Measurements from ENCODE around the gene TPPP2. TPM values are rescaled to one million over a fixed set of nuclear protein-coding genes. Genes with fewer than 3 reads are reported as not detected.
"Not testable (repeated sequence)": the region's sequence is repeated elsewhere in the genome, so short reads cannot be mapped to it uniquely, and the experiment has no call there.

The TPPP2 gene
- not detected for polyA plus RNA-seq

GRCh38 chr14:21029917-21030316 lies at the start of gene TPPP2:
TPPP2 (plus strand) TSS chr14:21030217; CDS start chr14:21030582, 365 bp downstream.
- H3K4me1 Mint-ChIP-seq, result no peaks in the 10 kb centered on the region
- peaks cover 1 to 3% (median 2%) of the 10 kb centered on the region in 3 donors for H3K27me3 Mint-ChIP-seq (ENCODE audit: low read depth in 3 of 3)
- H3K27ac Mint-ChIP-seq, result no peak within 1 kb of the TSS
- DNase-seq, result no peak
- no peaks in the 10 kb centered on the region for H3K36me3 Mint-ChIP-seq
- no peaks in the 10 kb centered on the region for H3K9me3 Mint-ChIP-seq
- H3K4me3 Mint-ChIP-seq, result no peak within 1 kb of the TSS

- Mint-ChIP-seq H3K36me3 (no peaks in the 10 kb centered on the region), H3K4me1 (no peaks in the 10 kb centered on the region), H3K4me3 (no peak overlapping the region), H3K9me3 (no peaks in the 10 kb centered on the region), H3K27ac (no peak overlapping the region), H3K27me3 (ENCODE audit: low read depth in 3 of 3) (peaks cover 4 to 19% (median 5%) of the 10 kb centered on the region in 3 donors)
- DNase-seq, result no peak
Measured at GRCh38 chr14:20980906-20981305, 49.1 kb upstream of the TPPP2 start.

GRCh38 chr14:20982646-20983369 lies 47.2 kb upstream of the TPPP2 start:
- H3K9me3 Mint-ChIP-seq, result no peaks in the 10 kb centered on the region
- no peak overlapping the region for H3K4me3 Mint-ChIP-seq
- no peak for DNase-seq
- H3K36me3 Mint-ChIP-seq, result no peaks in the 10 kb centered on the region
- H3K4me1 Mint-ChIP-seq, result no peaks in the 10 kb centered on the region
- H3K27me3 Mint-ChIP-seq (ENCODE audit: low read depth in 3 of 3), result peaks cover 3 to 19% (median 4%) of the 10 kb centered on the region in 3 donors
- no peak overlapping the region for H3K27ac Mint-ChIP-seq

- not testable (repeated sequence) for H3K9me3 Mint-ChIP-seq, H3K36me3 Mint-ChIP-seq, H3K27ac Mint-ChIP-seq, DNase-seq, H3K4me3 Mint-ChIP-seq
- H3K27me3 Mint-ChIP-seq (ENCODE audit: low read depth in 3 of 3), result peaks cover 0 to 13% (median 6%) of the 10 kb centered on the region in 3 donors
- peaks cover 12 to 22% of the 10 kb centered on the region in 2 donors for H3K4me1 Mint-ChIP-seq
Measured at GRCh38 chr14:20985650-20986049, 44.4 kb upstream of the TPPP2 start.

GRCh38 chr14:20986811-20987210 lies 43.2 kb upstream of the TPPP2 start:
- Mint-ChIP-seq H3K27ac (no peak overlapping the region), H3K27me3 (ENCODE audit: low read depth in 3 of 3) (peaks cover 0 to 10% (median 6%) of the 10 kb centered on the region in 3 donors), H3K4me3 (no peak overlapping the region), H3K36me3 (peaks cover 0 to 2% (median under 1%) of the 10 kb centered on the region in 3 donors), H3K9me3 (no peaks in the 10 kb centered on the region), H3K4me1 (peaks cover 18 to 33% of the 10 kb centered on the region in 2 donors)
- DNase-seq, result no peak

- Mint-ChIP-seq H3K36me3 (peaks cover 3 to 13% (median 10%) of the 10 kb centered on the region in 3 donors), H3K27ac (peak overlapping the region in 3 of 6 donors; percentile 56 to 86 (median 60)), H3K9me3 (no peaks in the 10 kb centered on the region)
Measured at GRCh38 chr14:20988717-20989470, 41.1 kb upstream of the TPPP2 start.

GRCh38 chr14:20989471-20989786 lies 40.6 kb upstream of the TPPP2 start:
- DNase-seq, result no peak
- Mint-ChIP-seq H3K4me3 (peak overlapping the region; percentile 91 to 98 (median 96)), H3K4me1 (peaks cover 20 to 42% of the 10 kb centered on the region in 2 donors)

More at GRCh38 chr14:20988717-20989470, 41.1 kb upstream of the TPPP2 start:
- Mint-ChIP-seq H3K27me3 (ENCODE audit: low read depth in 3 of 3) (peaks cover 0 to 4% (median 3%) of the 10 kb centered on the region in 3 donors), H3K4me1 (peaks cover 20 to 41% of the 10 kb centered on the region in 2 donors), H3K4me3 (peak overlapping the region; percentile 31 to 91 (median 66))
- no peak for DNase-seq

GRCh38 chr14:20989787-20990600 lies 40.0 kb upstream of the TPPP2 start, which contains the start of gene METTL17:
METTL17 (plus strand) TSS chr14:20989980; CDS start chr14:20990003, 23 bp downstream.
- H3K27ac Mint-ChIP-seq, result peak within 1 kb of the TSS; percentile 85 to 95 (median 90)
- H3K36me3 Mint-ChIP-seq, result peaks cover 3 to 23% (median 20%) of the 10 kb centered on the region in 3 donors
- H3K9me3 Mint-ChIP-seq, result no peaks in the 10 kb centered on the region
- peak within 1 kb of the TSS; percentile 91 to 98 (median 96) for H3K4me3 Mint-ChIP-seq
- DNase-seq, result peak; percentile 76 to 85 (median 77)
- peaks cover 0 to 4% (median 3%) of the 10 kb centered on the region in 3 donors for H3K27me3 Mint-ChIP-seq (ENCODE audit: low read depth in 3 of 3)
- H3K4me1 Mint-ChIP-seq, result peaks cover 20 to 42% of the 10 kb centered on the region in 2 donors

More at GRCh38 chr14:20989471-20989786, 40.6 kb upstream of the TPPP2 start:
- Mint-ChIP-seq H3K36me3 (peaks cover 3 to 17% (median 14%) of the 10 kb centered on the region in 3 donors), H3K9me3 (no peaks in the 10 kb centered on the region), H3K27ac (peak overlapping the region; percentile 60 to 95 (median 88)), H3K27me3 (ENCODE audit: low read depth in 3 of 3) (peaks cover 0 to 4% (median 3%) of the 10 kb centered on the region in 3 donors)

GRCh38 chr14:20996521-20996920 lies 33.5 kb upstream of the TPPP2 start:
- peaks cover 0 to 1% (median 0%) of the 10 kb centered on the region in 3 donors for H3K27me3 Mint-ChIP-seq (ENCODE audit: low read depth in 3 of 3)
- DNase-seq, result no peak
- H3K4me3 Mint-ChIP-seq, result no peak overlapping the region
- H3K9me3 Mint-ChIP-seq, result no peaks in the 10 kb centered on the region
- no peak overlapping the region for H3K27ac Mint-ChIP-seq
- peaks cover 3 to 58% (median 47%) of the 10 kb centered on the region in 3 donors for H3K36me3 Mint-ChIP-seq
- peaks cover 5 to 12% of the 10 kb centered on the region in 2 donors for H3K4me1 Mint-ChIP-seq

- peaks cover 3 to 53% (median 44%) of the 10 kb centered on the region in 3 donors for H3K36me3 Mint-ChIP-seq
- no peak overlapping the region for H3K4me3 Mint-ChIP-seq
- H3K27ac Mint-ChIP-seq, result no peak overlapping the region
- H3K4me1 Mint-ChIP-seq, result peaks cover 0 to 6% of the 10 kb centered on the region in 2 donors
- DNase-seq, result no peak
- no peaks in the 10 kb centered on the region for H3K9me3 Mint-ChIP-seq
- H3K27me3 Mint-ChIP-seq (ENCODE audit: low read depth in 3 of 3), result peaks cover 0 to 3% (median 0%) of the 10 kb centered on the region in 3 donors
Measured at GRCh38 chr14:20997115-20997514, 32.9 kb upstream of the TPPP2 start.

GRCh38 chr14:20997564-20997963 lies 32.5 kb upstream of the TPPP2 start:
- Mint-ChIP-seq H3K4me3 (no peak overlapping the region), H3K27ac (no peak overlapping the region), H3K27me3 (ENCODE audit: low read depth in 3 of 3) (peaks cover 0 to 3% (median 0%) of the 10 kb centered on the region in 3 donors), H3K9me3 (no peaks in the 10 kb centered on the region), H3K36me3 (peaks cover 3 to 52% (median 44%) of the 10 kb centered on the region in 3 donors), H3K4me1 (peaks cover 0 to 4% of the 10 kb centered on the region in 2 donors)
- no peak for DNase-seq

GRCh38 chr14:20998139-20998538 lies 31.9 kb upstream of the TPPP2 start:
- H3K27ac Mint-ChIP-seq, result peak overlapping the region in 1 of 6 donors; percentile 30
- peaks cover 0 to 3% (median 0%) of the 10 kb centered on the region in 3 donors for H3K27me3 Mint-ChIP-seq (ENCODE audit: low read depth in 3 of 3)
- no peak overlapping the region for H3K4me3 Mint-ChIP-seq
- peaks cover under 1 to 48% (median 41%) of the 10 kb centered on the region in 3 donors for H3K36me3 Mint-ChIP-seq
- no peaks in the 10 kb centered on the region for H3K9me3 Mint-ChIP-seq
- DNase-seq, result no peak
- H3K4me1 Mint-ChIP-seq, result peaks cover 0 to 4% of the 10 kb centered on the region in 2 donors

All from immature natural killer cell (primary cell).